GM12873 (cell line): ENCODE results near the gene MSX1.

Experiments
- TF ChIP-seq, protein P1 (sequence below): IDR thresholded peaks from 2 replicates; pipeline ENCODE4 v1.5.1; 2012; ENCODE audit warnings: low read depth, mild to moderate bottlenecking, moderate library complexity, low read length, control low read depth; ENCODE audit not compliant: insufficient read depth; ENCODE audit errors: missing control alignments

MSX1 gene

GRCh38 chr4:4875147-4875546 lies 15.7 kb downstream of the MSX1 start:
- TF ChIP-seq, protein P1, sequence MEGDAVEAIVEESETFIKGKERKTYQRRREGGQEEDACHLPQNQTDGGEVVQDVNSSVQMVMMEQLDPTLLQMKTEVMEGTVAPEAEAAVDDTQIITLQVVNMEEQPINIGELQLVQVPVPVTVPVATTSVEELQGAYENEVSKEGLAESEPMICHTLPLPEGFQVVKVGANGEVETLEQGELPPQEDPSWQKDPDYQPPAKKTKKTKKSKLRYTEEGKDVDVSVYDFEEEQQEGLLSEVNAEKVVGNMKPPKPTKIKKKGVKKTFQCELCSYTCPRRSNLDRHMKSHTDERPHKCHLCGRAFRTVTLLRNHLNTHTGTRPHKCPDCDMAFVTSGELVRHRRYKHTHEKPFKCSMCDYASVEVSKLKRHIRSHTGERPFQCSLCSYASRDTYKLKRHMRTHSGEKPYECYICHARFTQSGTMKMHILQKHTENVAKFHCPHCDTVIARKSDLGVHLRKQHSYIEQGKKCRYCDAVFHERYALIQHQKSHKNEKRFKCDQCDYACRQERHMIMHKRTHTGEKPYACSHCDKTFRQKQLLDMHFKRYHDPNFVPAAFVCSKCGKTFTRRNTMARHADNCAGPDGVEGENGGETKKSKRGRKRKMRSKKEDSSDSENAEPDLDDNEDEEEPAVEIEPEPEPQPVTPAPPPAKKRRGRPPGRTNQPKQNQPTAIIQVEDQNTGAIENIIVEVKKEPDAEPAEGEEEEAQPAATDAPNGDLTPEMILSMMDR: no peak

DNA sequence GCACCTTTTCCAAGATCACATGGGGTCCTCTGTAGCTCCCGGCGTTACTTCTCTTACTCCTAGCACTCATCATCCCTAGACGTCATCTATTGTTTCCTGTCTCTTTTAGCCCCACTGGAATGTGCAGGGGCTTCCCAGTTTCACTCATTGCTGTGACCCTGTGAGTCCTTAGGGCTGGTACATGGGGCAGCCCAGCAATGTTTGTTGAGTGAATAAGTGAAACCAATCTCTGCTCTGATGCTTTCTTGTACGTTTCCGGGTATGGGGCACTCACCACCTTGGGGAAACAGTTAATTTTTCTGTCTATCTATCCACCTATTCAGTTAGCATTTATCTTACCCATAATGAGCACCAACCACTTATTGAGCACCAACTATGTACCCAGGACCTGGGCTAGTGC lies 16.1 kb downstream of the MSX1 start:
- TF ChIP-seq, protein P1: no peak

DNA sequence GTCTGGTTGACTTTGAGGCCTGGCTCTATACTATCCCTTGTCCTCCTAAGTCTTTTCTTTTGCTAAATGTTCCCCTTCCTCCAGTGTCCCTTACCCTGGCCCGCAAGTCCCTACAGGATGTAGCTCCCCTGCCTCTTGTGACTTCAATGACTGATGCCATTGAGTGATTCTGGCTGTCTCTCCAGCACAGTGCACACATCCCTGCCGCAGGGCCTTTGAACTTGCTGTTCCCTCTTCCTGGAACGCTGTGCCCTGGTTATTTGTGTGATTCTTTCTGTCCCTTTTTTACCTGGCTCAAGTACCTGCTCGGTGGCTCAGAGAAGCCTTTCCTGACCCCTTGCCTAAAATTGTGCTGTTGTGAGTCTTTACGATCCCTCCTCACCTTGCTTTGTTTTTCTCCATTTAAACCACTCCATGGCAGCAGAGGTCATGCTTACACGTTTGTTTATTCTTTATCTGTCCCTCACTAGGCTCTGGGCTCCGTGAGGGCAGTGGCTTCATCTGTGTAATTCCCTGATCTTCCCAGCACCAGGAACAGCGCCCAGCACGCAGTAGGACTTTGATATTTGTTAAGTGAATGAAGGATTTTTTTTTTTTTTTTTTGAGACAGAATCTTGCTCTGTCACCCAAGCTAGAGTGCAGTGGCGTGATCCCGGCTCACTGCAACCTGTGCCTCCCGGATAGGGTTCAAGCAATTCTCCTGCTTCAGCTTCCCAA lies 17.6 kb downstream of the MSX1 start:
- TF ChIP-seq, protein P1: no peak

- TF ChIP-seq, protein P1: peak; percentile 38
These were observed 21.0 kb downstream of the MSX1 start for GRCh38 chr4:4880492-4880891.

- TF ChIP-seq, protein P1: no peak
These were observed 22.0 kb downstream of the MSX1 start for GRCh38 chr4:4881432-4881831.

DNA sequence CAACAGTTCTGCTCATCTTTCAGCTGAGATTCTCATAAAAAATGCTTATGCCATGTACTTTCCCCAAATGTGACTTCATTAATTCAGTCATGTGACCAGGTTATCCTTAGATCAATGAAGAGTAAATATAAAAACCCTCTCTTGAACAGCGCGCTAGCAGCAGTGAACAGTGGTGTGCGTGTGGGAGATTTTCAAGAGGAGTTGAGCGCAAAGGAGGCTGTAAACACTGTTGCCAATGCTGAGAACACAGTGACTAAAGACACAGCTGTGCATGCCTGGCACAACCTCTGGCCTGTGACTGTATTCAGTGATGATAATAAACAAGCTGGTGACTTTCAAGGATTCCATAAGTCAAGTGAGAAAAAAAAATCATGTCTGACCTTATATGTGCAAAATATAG lies 25.1 kb downstream of the MSX1 start:
- TF ChIP-seq, protein P1: no peak

GRCh38 chr4:4887426-4887825 lies 28.0 kb downstream of the MSX1 start:
- TF ChIP-seq, protein P1: no peak

- TF ChIP-seq, protein P1: peak; percentile 24
These were observed 29.2 kb downstream of the MSX1 start for GRCh38 chr4:4888695-4889094.
